ENCODE results near the gene SLC24A5. TPM values are rescaled to one million over a fixed set of nuclear protein-coding genes. Genes with fewer than 3 reads are reported as not detected.

Gene SLC24A5
- total RNA-seq, 1 experiment from 2014 or later, result not detected

Other genes starting within 250 kb of the SLC24A5 start
- gene MYEF2, start 57.3 kb downstream of the SLC24A5 start, total RNA-seq (2021), result 109 to 112 TPM (median 111 TPM) in 3 replicates
- 0.07 to 0.16 TPM (median 0.07 TPM) in 3 replicates for gene CTXN2, start 70.7 kb downstream of the SLC24A5 start, total RNA-seq (2021)
- gene SLC12A1, start 85.3 kb downstream of the SLC24A5 start, total RNA-seq (2021), result 0.15 to 0.39 TPM (median 0.39 TPM) in 3 replicates
- 195 to 204 TPM (median 195 TPM) in 3 replicates for gene DUT, start 210.4 kb downstream of the SLC24A5 start, total RNA-seq (2021)

All from WTC11 (cell line).